ENCODE data around the gene TRAF3.
"Not testable (repeated sequence)": the region's sequence is repeated elsewhere in the genome, so short reads cannot be mapped to it uniquely, and the experiment has no call there.

The TRAF3 gene

DNA sequence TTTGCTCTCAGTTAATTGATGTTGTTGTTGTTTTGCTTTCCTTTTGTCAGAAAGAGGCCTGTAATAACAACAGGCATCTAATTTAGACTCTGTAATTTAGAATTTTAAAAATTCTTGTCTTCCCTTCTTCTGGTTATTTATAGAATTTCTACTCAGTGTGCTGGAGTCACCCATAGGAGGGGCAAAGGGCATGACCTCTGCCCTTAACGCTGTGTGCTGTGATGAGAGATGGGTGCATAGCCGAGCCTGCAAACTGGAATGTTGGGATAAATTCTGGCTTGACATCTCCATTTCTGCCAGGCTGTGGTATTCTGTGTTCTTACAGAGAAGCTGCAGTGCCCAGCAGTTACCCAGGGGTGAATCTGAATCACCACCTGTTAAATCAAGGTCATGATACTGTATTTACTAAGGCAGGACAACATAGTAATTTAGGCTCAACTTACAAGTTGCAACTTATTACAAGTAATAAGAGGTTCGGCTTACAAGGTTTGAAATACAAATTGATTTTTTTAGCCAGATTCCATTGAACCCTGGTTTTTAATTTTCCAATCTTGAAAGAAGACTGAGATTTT, 53.3 kb downstream of the TRAF3 start:
- DNase-seq = no peak

DNA sequence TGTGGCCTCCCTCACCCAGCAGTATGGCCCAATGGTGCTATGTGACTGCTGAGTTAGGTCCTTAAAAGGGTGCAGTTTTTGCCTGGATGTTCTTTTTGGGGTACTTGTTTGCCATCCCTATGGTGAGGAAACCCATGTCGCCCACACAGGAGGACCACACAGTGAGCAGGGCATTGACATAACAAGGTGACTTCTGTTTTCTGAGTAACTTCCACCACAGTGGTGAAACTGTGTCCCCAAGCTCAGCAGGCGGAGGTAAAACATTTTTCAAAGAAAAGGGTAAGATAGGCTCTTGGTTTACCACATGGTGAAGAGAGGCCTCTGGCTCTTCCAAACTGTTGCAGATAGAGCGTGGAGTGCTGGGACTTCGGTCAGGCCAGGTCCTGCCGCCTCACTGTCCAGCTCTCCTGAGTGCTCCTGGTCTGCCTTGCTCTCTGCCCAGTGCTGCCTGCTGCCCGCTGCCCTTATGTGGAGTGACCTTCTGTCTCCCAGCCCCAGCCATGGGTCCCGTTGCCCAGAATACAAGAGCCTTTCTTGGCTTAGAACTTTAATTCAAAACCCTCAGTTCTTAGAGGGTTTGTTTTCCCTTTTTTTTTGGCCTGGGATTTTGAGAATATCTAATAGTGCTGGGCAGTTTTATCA, 54.0 kb downstream of the TRAF3 start:
- no peak for DNase-seq

DNA sequence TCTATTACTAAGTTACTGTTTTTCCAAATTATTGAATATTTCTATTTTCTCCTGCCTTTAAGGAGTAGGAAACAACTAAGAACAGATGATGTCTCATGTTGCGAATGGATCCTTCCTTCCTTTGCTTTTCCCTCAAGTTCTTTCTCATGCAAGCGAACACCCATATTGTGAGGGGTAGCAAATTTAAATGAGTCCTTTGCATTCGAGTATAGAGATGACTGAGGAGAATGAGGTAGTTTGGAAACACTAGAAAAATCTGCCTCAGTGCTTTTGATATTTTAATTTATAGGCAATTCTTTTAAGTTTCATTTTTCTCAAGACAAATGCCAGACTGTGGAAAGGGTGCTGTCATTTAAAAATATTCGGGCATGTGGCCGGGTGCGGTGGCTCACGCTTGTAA, 56.1 kb downstream of the TRAF3 start:
- DNase-seq = no peak

DNA sequence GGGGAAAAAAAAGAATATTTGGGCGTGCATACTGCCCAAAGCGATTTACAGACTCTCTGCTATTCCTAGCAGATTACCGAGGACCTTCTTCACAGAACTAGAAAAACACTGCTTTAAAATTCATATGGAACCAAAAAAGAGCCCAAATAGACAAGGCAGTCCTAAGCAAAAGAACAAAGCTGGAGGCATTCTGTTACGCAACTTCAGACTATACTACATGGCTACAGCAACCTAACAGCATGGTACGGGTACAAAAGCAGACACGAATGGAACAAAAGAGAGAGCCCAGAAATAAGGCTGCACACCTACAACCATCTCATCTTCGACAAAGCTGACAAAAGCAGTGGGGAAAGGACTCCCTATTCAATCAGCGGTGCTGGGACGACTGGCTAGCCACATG, 56.7 kb downstream of the TRAF3 start:
- DNase-seq = no peak

DNA sequence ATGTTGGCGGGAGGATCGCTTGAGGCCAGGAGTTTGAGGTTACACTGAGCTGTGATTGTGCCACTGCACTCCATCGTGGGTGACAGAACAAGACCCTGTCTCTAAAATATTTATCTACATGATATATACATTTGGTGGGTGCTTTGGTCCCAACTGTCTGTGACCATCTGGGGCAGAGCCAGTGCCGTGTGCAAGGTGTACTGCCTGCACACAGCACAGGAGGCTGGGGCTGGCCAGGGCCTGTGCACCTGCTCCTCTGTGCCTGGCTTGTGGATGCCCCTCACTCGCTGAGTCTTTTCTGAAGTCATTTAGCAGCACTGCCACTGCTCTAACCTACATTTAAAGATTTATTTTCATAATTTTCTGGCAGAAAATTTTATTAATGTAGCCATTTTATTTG, 58.7 kb downstream of the TRAF3 start:
- DNase-seq = no peak

DNA sequence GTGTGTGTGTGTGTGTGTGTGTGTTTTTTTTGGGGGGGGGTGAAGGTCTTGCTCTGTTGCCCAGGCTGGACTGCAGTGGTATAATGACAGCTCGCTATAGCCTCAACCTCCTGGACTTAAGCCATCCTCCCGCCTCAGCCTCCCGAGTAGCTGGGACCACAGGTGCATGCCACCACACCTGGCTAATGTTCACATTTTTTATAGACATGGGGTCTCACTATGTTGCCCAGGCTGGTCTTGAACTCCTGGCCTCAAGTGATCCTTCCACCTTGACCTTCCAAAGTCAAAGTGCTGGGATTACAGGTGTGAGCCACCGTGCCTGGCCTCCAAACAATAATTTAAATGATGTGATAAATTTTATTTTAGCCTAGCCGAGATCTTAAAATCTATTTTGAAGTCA, 59.9 kb downstream of the TRAF3 start:
- not testable (repeated sequence) for DNase-seq

DNA sequence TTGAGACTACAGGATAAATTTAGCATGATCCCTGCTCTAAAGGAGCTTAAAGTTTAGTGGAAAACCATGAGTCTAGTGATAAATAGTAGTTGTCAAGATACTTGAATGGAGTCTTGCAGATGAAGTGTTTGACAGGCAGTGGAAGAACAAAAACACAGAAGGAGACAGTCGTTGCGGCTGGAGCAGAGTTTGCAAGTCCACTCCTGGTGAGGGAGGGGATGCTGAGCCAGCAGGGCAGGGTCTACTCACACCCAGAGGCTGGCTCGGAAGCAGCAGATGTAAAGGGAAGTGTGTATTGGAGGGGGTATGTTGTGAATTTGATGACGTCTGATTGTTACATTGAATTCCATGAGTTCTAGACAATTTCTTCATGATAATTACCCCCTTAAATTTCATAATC, 61.3 kb downstream of the TRAF3 start:
- no peak for DNase-seq

DNA sequence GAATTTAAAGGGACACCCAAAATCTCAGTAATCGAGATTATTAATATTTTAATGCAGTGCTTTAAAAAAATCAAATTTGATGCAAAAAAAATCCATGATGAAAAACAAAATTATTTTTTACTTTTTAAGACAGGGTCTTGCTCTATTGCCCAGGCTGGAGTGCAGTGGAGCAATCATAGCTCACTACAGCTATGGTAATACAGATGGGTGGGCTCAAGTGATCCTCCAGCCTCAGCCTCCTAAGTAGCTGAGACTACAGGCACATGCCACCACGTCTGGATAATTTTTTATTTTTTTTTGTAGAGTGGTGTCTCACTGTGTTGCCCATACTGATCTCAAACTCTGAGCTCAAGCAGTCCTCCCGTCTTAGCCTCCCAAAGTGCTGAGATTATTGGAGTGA, 62.9 kb downstream of the TRAF3 start:
- no peak for DNase-seq

DNA sequence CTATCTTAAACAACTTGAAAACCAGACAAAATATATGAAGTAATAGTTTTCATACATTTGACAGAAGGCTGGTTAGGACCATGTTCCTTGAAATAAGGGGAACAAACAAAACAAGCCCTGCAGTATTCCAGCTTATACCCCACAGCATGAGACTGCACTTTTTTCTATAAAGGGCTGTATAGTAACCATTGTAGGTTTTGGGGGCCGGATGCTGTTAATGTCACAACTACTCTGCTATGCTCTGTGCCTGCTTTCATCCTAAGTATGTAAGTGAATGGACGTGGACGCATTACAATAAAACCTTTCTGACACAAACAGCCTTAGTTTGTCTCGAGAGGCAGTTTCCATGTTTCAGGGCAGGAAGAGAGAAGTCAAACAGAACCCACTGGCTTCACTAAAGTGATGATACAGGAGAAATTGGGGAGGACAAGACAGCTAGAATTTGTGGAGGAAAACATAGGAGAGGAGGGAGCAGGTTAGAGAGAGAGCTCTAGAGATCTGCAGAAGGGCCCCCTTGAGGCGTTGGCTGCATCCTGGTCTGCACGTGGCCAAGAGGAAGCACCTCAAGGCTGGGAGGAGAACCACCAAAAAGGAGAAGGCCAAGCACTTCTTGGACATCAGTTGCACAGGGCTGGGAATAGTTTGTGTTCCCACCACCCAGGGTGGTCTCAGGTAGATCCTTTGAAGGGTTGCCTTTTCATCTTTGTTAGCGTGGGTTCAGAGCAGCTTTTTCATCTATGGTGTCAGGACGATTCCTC, 63.7 kb downstream of the TRAF3 start:
- no peak for DNase-seq

DNA sequence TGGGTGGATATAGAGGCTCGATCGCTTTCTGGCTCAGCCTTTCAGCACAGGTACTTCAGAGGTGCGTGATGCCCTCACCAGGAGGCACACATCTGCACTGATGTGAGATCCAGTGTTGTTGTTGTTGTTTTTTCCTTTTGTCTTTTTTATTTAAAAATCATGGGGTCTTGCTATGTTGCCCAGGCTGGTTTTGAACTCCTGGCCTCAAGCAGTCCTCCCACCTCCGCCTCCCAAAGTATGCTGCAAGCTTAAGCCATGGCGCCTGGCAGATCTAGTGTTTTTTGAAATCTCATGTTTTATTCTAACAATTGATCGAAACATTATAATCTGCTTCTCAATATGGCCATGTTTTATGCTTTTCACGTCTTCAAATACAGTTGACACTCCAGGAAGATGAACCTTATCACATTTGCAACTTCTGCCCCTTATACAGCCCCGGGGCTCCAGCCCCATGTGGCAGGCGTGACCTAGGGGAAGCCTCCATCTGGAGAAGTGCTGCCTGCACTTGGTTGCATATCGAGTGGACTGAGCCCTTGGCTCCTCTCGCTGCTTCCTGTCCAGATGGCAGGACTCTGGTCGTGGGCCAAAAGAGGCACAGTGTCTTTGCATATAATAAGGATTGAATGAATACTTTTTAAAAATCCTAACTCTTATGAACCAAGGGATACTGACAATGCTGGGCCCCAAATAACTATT, 71.7 kb downstream of the TRAF3 start:
- no peak for DNase-seq

DNA sequence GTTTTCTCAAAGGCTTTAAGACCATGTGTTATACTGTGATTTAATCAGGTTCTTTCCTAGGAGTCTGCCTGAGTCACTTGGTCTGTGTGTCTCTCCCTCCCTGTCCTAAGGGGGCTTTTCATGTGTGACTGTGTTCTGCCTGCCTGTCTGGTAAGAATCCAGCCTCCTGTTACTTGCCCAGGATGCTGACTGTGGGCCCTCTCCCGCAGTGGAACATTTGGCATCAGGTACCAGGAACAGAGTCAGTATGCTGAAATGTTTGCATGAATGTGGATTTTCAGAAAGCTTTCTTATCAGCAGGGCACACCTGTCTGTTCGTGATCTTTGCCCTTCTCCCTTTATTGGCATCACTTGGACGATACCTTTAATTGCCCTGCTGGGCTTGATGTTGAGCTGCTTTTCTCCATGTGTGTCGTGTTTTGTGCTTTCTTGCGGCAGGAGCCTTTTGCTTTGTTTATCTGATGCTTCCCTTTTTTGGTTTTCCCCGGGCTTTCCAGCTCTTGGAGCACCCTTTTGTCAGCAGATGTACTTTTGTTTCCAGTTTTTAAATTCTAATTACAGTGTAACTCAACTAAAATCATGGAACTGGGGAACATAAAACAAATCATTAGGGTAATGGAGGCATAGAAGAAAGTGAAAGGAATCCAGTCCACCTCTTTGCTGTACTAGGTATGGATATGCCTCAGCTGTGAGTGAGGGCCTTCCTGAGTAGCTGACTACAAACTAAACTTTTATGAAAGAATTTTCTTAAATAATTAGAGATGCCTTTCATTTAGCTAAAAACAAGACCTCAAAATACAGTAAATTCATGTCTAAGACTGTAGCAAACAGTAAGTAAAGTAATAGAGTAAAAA, 72.5 kb downstream of the TRAF3 start:
- no peak for DNase-seq

DNA sequence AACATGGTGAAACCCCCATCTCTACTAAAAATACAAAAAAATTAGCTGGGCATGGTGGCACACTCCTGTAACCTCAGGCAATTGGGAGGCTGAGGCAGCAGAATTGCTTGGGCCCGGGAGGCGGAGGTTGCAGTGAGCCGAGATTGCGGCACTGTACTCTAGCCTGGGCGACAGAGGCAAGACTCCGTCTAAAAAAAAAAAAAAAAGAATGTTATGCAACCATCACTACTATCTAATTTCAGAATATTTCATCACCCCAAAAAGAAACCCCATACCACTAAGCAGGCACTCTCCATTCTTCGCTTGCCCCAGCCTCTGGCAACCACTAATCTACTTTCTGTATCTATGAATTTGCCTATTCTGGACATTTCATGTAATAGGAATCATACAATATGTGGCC, 76.4 kb downstream of the TRAF3 start:
- no peak for DNase-seq

DNA sequence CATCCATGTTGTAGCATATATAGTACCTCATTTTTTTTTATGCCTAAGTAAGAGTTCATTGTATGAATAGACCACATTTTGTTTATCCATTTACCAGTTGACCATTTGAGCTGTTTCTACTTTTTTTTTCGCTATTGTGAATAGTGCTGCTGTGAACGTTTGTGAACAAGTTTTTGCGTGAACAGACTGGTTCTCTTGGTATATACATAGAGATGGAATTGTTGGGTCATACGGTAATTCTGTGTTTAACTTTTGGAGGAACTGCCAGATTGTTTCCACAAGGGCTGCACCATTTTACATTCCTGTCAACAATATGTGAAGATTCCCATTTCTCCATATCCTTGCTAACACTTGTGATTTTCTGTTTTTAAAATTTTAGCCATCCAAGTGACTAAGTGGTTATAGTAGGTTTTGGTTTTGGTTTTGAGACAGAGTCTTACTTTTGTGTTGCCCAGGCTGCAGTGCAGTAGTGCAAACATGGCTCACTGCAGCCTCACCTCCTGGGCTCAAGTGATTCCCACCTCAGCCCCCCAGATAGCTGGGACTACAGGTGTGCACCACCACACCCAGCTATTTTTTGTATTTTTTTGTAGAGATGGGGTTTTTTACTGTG, 76.9 kb downstream of the TRAF3 start:
- no peak for DNase-seq

DNA sequence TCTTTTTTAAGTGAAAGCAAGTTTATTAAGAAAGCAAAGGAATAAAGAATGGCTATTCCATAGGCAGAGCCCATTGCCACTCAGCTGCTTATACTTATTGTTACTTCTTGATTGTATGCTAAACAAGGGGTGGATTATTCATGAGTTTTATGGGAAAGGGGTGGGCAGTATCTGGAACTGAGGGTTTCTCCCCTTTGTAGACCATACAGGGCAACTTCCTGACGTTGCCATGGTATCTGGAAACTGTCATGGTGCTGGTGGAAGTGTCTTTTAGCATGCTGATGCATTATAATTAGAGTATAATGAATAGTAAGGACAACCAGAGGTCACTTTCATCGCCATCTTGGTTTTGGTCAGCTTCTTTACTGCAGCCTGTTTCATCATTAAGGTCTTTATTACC, 78.9 kb downstream of the TRAF3 start:
- DNase-seq = no peak

DNA sequence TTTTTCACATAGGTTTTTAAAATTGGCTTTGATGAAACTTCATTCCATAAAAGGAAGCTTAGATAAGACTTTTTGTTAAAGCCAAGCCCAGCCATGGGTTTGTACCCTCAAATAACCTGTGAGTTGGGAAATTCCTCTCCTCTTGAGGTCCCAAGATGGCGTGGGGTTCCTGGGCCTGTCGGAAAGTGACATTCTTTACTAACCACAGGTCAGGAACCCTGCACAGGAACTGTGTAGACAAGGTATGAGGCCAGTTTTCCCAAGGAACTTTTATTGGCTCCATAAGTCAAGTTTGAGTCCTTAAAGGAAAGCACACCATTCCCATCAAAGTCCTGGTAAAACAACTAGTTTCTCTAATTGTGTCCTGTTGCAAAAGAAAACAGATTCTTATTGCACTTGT, 80.2 kb downstream of the TRAF3 start:
- DNase-seq = no peak

DNA sequence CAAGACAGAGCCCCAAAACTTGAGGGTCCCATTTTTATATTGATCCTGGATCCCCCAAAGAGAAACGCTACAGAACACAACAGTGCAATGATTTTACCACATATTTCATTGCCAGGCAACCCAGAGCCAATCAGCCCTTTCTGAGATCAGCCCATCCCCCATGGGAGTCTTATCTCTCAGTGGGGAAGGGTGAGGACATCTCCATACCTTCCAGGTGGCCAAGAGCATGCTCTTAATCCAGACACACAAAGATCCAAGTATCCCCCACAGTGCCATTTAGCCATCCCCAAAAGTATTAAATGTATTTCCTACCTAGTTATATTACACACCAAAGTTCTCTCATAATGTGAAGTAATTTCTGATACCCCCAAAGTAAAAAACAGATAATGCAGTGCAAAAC, 82.7 kb downstream of the TRAF3 start:
- no peak for DNase-seq

DNA sequence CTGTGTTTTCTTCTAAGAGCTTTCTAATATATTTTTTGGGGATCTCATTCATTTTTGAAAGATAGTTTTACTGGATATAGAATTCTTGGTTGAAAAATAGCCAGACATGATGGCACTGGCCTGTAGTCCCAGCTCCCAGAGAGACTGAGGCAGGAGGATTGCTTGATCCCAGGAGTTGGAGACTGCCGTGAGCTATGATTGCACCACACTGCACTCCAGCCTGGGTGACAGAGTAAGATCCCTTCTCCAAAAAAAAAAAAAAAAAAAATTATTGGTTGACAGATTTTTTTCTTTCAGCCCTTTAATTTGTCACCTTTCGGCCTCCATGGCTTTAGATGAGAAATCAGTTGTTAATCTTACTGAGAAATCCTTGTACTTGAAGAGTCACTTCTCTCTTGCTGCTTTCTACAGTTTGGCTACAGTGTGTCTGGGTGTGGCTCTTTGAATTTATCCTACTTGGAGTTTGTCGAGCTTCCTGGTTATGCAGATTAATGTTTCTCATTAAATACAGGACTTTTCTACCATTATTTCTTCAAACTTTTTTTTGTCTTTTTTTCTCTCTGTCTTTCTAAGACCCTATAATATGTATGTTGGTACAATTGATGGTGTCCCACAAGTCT, 85.0 kb downstream of the TRAF3 start:
- DNase-seq = no peak

DNA sequence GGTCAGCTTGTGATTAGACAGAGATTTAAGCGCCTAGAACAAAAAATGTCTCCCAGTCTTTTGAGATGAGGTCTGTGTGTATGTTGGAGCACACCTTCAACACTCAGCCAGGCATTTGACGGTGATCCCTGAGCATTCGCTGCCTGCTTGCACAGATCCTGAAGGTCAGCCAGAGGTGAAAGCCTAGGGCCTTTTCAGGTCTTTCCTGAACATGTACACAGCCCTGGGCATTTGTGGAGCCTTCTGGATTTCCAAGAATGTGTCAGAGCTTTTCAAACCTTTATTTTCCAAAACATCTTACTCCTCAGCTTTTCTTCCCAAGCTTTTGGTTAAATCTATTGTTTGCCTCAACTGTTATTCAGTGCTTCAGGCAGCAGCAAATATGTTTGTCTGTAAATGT, 86.1 kb downstream of the TRAF3 start:
- DNase-seq = no peak

DNA sequence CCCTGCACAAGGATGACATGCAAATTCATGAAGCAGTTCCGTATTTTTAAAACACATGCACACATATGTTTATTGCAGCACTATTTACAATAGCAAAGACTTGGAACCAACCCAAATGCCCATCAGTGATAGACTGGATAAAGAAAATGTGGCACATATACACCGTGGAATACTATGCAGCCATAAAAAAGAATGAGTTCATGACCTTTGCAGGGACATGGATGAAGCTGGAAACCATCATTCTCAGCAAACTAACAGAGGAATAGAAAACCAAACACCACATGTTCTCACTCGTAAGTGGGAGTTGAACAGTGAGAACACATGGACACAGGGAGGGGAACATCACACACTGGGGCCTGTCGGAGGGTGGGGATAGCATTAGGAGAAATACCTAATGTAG, 88.7 kb downstream of the TRAF3 start:
- not testable (repeated sequence) for DNase-seq

DNA sequence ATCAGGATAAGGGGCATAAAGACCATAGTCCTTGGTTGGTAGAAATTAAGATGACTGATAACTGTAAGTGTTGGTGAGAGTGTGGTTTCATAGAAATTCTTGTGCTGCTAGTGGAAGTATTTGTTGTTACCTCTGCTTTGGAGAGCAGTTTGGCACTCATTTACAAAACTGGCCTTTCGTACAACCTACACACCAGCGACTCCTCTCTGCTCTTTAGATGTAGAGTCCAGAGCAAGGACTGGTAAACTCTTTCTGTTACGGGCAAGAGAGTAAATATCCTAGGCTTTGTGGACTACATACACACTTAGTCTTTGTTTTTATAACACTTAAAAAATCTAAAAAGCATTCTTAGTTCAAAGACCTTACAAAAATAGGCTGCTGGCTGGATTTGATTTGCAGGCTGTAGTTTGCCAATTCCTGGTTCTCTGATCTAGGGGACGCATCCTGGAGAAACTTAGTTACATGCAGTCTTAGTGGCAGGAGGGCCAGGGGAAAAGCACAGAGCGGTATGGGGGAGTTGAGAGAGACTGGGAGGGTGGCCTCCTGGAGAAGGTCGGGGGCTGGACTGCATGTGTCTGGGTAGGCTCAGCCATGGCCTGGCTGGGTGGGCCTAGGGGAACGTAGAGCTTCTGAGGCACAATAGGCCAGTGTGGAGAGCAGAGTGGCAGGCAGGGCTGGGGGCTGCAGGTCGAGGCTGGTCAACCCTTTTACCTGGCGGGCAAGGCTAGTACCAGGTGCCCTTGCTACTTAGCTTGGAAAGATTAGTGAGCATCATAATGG, 89.9 kb downstream of the TRAF3 start:
- DNase-seq = no peak
